CD4-positive, alpha-beta T cell (primary cell): ENCODE data around the gene MSI2. TPM values are rescaled to one million over a fixed set of nuclear protein-coding genes. Genes with fewer than 3 reads are reported as not detected.

Source experiments
- ATAC-seq: fragments of 200-7000 bp; cut with Tn5 transposase; one replicate; pipeline ENCODE4 v1.10.0; 2022; ENCODE audit warnings: mild to moderate bottlenecking; ENCODE audit not compliant: poor library complexity
- CTCF ChIA-PET: fragments of 350-600 bp; sonication (Branson Sonifier 250); formaldehyde crosslinking; loops from one replicate; lab custom pipeline; 2021; ENCODE audit warnings: antibody characterized with exemption, inconsistent platforms; lab: Charles Lee
- POLR2A ChIA-PET: fragments of 350-600 bp; sonication (Branson Sonifier 250); formaldehyde crosslinking; loops from one replicate; lab custom pipeline; 2021; ENCODE audit warnings: antibody characterized with exemption, inconsistent platforms; lab: Charles Lee
- DNase-seq, 14 experiments: peaks; one replicate each; pipeline ENCODE4 v3.0.0-alpha.2; 2013 to 2020; ENCODE audit warnings: mixed read lengths in 2 of 14
- H3K27ac ChIP-seq, 2 donors: one replicate each; pipeline versions ENCODE4 v1.5.1 to v1.7.0; 2013; ENCODE audit warnings: low read length in 2 of 2, low read depth in 1 of 2, mild to moderate bottlenecking in 1 of 2
- H3K27me3 ChIP-seq, 2 experiments: 1 replicate in 1 of 2; 2 replicates in 1 of 2; pipeline versions ENCODE4 v1.6.1 to v1.7.0; 2013; ENCODE audit warnings: low read length in 2 of 2, control low read depth in 1 of 2, mild to moderate bottlenecking in 1 of 2, moderate library complexity in 1 of 2; ENCODE audit not compliant: insufficient read depth in 2 of 2, control insufficient read depth in 1 of 2
- H3K36me3 ChIP-seq: one replicate; pipeline ENCODE4 v1.6.1; 2013; ENCODE audit warnings: low read length, control low read depth; ENCODE audit not compliant: insufficient read depth
- H3K4me1 ChIP-seq: one replicate; pipeline ENCODE4 v1.6.1; 2013; ENCODE audit warnings: low read length, control low read depth; ENCODE audit not compliant: insufficient read depth
- H3K4me3 ChIP-seq: one replicate; pipeline ENCODE4 v1.5.1; 2013; ENCODE audit warnings: mild to moderate bottlenecking, low read length, moderate library complexity
- H3K9me3 ChIP-seq, 2 experiments: 1 replicate in 1 of 2; 2 replicates in 1 of 2; pipeline versions ENCODE4 v1.6.1 to v1.7.0; 2013; ENCODE audit warnings: low read length in 2 of 2, mild to moderate bottlenecking in 2 of 2, control low read depth in 1 of 2, moderate library complexity in 1 of 2; ENCODE audit not compliant: control insufficient read depth in 1 of 2, insufficient read depth in 1 of 2
- H3K27ac Mint-ChIP-seq: one replicate; pipeline ENCODE4 v1.8.0; 2020; ENCODE audit warnings: mixed read lengths
- H3K27me3 Mint-ChIP-seq: one replicate; pipeline ENCODE4 v1.8.0; 2021; ENCODE audit warnings: mixed read lengths
- H3K36me3 Mint-ChIP-seq: one replicate; pipeline ENCODE4 v1.8.0; 2021; ENCODE audit warnings: low read depth, mixed read lengths
- H3K4me1 Mint-ChIP-seq: one replicate; pipeline ENCODE4 v1.8.0; 2021; ENCODE audit warnings: low read depth, mixed read lengths
- H3K4me3 Mint-ChIP-seq: one replicate; pipeline ENCODE4 v1.8.0; 2020; ENCODE audit warnings: mild to moderate bottlenecking, mixed read lengths
- H3K9me3 Mint-ChIP-seq: one replicate; pipeline ENCODE4 v1.8.0; 2020; ENCODE audit warnings: mixed read lengths
- CTCF ChIP-seq: fragments of 200-600 bp; IDR thresholded peaks from one replicate; pipeline ENCODE4 v1.8.0; 2022; ENCODE audit warnings: antibody characterized with exemption, mild to moderate bottlenecking
- intact Hi-C, 2 experiments: fragments of 100-400 bp; cut with DNase I in 1 of 2; cut with micrococcal nuclease in 1 of 2; formaldehyde crosslinking; loops; one replicate each; pipeline versions ENCODE4 v1.15.1 to v1.9.0; 2023 to 2025; cut with DNase I, micrococcal nuclease
- total RNA-seq, 174 experiments: library from RNA in 2 of 174; stranded (reverse) in 2 of 174; gene quantifications; one replicate each; pipeline ENCODE4 v1.2.3 and lab custom pipeline; 2021 to 2026

The MSI2 gene
- total RNA-seq, 2 experiments from 2014 or later: 129 to 132 TPM

DNA sequence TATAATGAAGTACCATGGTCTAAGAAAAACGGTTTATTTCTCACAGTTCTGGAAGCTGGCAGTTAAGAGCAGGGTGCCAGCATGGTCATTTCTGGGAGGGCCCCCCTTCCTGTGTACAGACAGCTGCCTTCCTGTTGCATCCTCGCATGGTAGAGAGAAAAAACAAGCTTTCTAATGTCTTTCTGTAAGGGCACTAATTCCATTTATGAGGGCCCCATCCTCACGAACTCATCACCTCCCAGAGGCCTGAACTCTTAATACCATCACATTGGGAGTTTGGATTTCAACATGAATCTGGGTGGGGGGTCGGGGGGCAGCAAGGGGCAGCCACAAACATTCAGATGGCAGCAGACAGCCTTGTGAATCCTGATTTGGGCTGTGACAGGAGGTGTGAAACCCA lies 339.1 kb downstream of the MSI2 start:
- no peaks in the 10 kb centered on the region for H3K27me3 Mint-ChIP-seq
- no peaks in the 10 kb centered on the region for H3K36me3 ChIP-seq
- ChIA-PET CTCF (no interaction called here), POLR2A (no interaction called here)
- no peaks in the 10 kb centered on the region for H3K9me3 Mint-ChIP-seq
- peak overlapping the region; percentile 22 for H3K27ac Mint-ChIP-seq
- H3K27ac ChIP-seq: no peak overlapping the region
- peaks cover 32% of the 10 kb centered on the region for H3K36me3 Mint-ChIP-seq
- H3K4me1 Mint-ChIP-seq: peaks cover 38% of the 10 kb centered on the region
- TF ChIP-seq CTCF: no peak
- intact Hi-C loops: loop anchor here in 1 of 2 experiments (5.0 to 10.0 kb wide), 2 partner anchors 353 to 631 kb away; partner anchors contain the start of gene COIL
- peaks cover 32% of the 10 kb centered on the region for H3K4me1 ChIP-seq
- H3K27me3 ChIP-seq: no peaks in the 10 kb centered on the region
- ATAC-seq (no peak), DNase-seq (no peak)
- peaks cover 12 to 19% of the 10 kb centered on the region in 2 experiments for H3K9me3 ChIP-seq
- H3K4me3 Mint-ChIP-seq: no peak overlapping the region
- H3K4me3 ChIP-seq: no peak overlapping the region

GRCh38 chr17:57595947-57596695 lies 339.8 kb downstream of the MSI2 start:
- Histone ChIP-seq H3K27ac (no peak overlapping the region), H3K27me3 (no peaks in the 10 kb centered on the region), H3K4me1 (peaks cover 39% of the 10 kb centered on the region), H3K36me3 (no peaks in the 10 kb centered on the region), H3K4me3 (no peak overlapping the region), H3K9me3 (peaks cover 12 to 19% of the 10 kb centered on the region in 2 experiments)
- DNase-seq (no peak), ATAC-seq (no peak)
- Mint-ChIP-seq H3K36me3 (peaks cover 30% of the 10 kb centered on the region), H3K27me3 (no peaks in the 10 kb centered on the region), H3K4me3 (no peak overlapping the region), H3K27ac (peak overlapping the region; percentile 22), H3K9me3 (no peaks in the 10 kb centered on the region), H3K4me1 (peaks cover 45% of the 10 kb centered on the region)
- ChIA-PET CTCF (no interaction called here), POLR2A (no interaction called here)
- intact Hi-C loops: loop anchor here in 1 of 2 experiments (2.0 to 10.0 kb wide), 3 partner anchors 151 to 631 kb away; partner anchors contain the start of gene COIL
- TF ChIP-seq CTCF: no peak

DNA sequence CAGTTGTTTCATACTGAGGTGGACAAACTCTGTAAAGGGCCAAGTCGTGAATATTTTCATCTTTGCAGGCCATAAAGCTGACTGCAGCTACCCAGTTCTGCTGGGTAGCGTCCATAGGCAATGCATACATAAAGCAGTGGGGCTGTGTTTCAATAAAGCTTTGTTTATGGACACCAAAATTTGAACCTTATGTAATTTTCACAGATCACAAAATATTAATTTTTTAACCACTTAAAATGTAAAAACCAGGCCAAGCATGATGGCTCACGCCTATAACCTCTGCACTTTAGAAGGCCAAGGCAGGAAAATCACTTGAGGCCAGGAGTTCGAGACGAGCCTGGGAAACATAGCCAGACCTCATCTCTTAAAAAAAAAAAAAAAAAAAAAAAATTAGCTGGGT lies 340.8 kb downstream of the MSI2 start:
- H3K27ac ChIP-seq: no peak overlapping the region
- Mint-ChIP-seq H3K27ac (peak overlapping the region; percentile 22), H3K4me3 (no peak overlapping the region), H3K27me3 (no peaks in the 10 kb centered on the region), H3K36me3 (peaks cover 24% of the 10 kb centered on the region), H3K9me3 (no peaks in the 10 kb centered on the region), H3K4me1 (peaks cover 54% of the 10 kb centered on the region)
- H3K4me3 ChIP-seq: no peak overlapping the region
- no peaks in the 10 kb centered on the region for H3K27me3 ChIP-seq
- no peak for TF ChIP-seq CTCF
- H3K4me1 ChIP-seq: peaks cover 48% of the 10 kb centered on the region
- ChIA-PET CTCF (interaction anchor here (2.0 kb wide), 1 partner anchor 75 kb away, joined by 13 read pairs; no protein-coding TSS in a partner anchor), POLR2A (no interaction called here)
- DNase-seq: no peak
- H3K36me3 ChIP-seq: no peaks in the 10 kb centered on the region
- peaks cover 12 to 19% of the 10 kb centered on the region in 2 experiments for H3K9me3 ChIP-seq
- intact Hi-C loops: loop anchor here in 1 of 2 experiments (1.0 to 10.0 kb wide), 4 partner anchors 72 to 632 kb away; partner anchors contain the start of gene COIL
- ATAC-seq: no peak
